HG02759 (cell line): Measurements from ENCODE around the gene HEY2.
"Not testable (repeated sequence)": the region's sequence is repeated elsewhere in the genome, so short reads cannot be mapped to it uniquely, and the experiment has no call there.

Experiments used
- ATAC-seq: cut with Tn5 transposase; IDR thresholded peaks from one replicate; pipeline ENCODE4 v1.9.1; 2021; ENCODE audit warnings: mild to moderate bottlenecking, moderate library complexity; ENCODE audit not compliant: unreplicated experiment

Gene HEY2

GRCh38 chr6:125749173-125749864, at the start of gene HEY2:
Gene HEY2 (plus strand): TSS chr6:125749632. CDS start chr6:125749777, 145 bp downstream.
- ATAC-seq = peak; percentile 89

- no peak for ATAC-seq
Observed at GRCh38 chr6:125700581-125701353, 48.7 kb upstream of the HEY2 start.

- ATAC-seq = no peak
Observed at GRCh38 chr6:125701354-125701668, 48.1 kb upstream of the HEY2 start.

GRCh38 chr6:125703882-125704281, 45.5 kb upstream of the HEY2 start:
- not testable (repeated sequence) for ATAC-seq

GRCh38 chr6:125707615-125708243, 41.7 kb upstream of the HEY2 start:
- ATAC-seq = no peak

GRCh38 chr6:125711013-125711675, 38.3 kb upstream of the HEY2 start:
- ATAC-seq = no peak

GRCh38 chr6:125714441-125715090, 34.9 kb upstream of the HEY2 start:
- peak; percentile 72 for ATAC-seq

GRCh38 chr6:125717120-125717731, 32.2 kb upstream of the HEY2 start:
- ATAC-seq = peak; percentile 78

GRCh38 chr6:125718109-125718508, 31.3 kb upstream of the HEY2 start:
- ATAC-seq = no peak

GRCh38 chr6:125722886-125723285, 26.5 kb upstream of the HEY2 start:
- ATAC-seq = no peak

- no peak for ATAC-seq
Observed at GRCh38 chr6:125727216-125727615, 22.2 kb upstream of the HEY2 start.

GRCh38 chr6:125728739-125729138, 20.7 kb upstream of the HEY2 start:
- ATAC-seq = no peak

- no peak for ATAC-seq
Observed at GRCh38 chr6:125729983-125730382, 19.4 kb upstream of the HEY2 start.

- no peak for ATAC-seq
Observed at GRCh38 chr6:125732398-125732797, 17.0 kb upstream of the HEY2 start.

GRCh38 chr6:125733516-125734300, 15.7 kb upstream of the HEY2 start:
- ATAC-seq = no peak

GRCh38 chr6:125738276-125738675, 11.2 kb upstream of the HEY2 start:
- no peak for ATAC-seq

GRCh38 chr6:125739364-125739763, 10.1 kb upstream of the HEY2 start:
- ATAC-seq = no peak

GRCh38 chr6:125741336-125741735, 8.1 kb upstream of the HEY2 start:
- ATAC-seq = no peak

GRCh38 chr6:125742024-125742423, 7.4 kb upstream of the HEY2 start:
- ATAC-seq = no peak
